Fibroblast of the conjunctiva (primary cell): Measurements from ENCODE around the gene PNKP.
A peak's percentile ranks its signal among the peaks of the same experiment; 100 is the strongest.

ENCODE experiments used
- DNase-seq: peaks from one replicate; pipeline ENCODE4 v3.0.0-alpha.2; 2010; ENCODE audit warnings: low read depth

The PNKP gene

DNA sequence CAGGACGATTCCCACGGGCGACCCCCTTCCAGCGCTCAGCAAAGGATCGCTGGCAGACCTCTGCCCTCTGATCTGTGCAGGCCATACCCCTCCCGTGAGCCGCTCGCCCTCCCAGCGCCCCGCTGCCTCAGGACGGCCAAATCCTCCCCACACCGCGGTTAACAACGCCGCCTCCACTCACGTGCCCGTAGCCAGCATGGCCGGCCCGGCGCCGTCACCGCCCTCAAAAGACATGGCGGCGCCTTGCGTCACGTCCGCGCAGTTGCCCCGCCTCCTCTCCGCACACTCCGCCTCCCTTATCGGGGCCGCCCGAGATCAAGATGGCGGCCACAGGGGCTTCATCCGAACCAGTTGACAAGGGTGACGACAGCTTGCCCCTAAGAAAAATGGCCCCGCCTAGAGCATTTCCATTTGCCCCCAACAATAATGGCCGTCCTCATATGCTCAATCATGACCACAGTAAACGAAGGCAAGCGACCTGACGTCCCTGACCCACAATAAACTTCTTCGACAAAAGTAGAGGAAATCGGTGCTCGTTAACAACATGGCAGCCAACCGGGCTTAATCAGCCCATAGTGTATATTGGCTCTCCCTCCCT, 9.1 kb upstream of the PNKP start:
- DNase-seq: peak; percentile 99

- DNase-seq: no peak
Observed at GRCh38 chr19:49875857-49876421, 8.6 kb upstream of the PNKP start.

- no peak for DNase-seq
Observed at GRCh38 chr19:49875177-49875576, 7.8 kb upstream of the PNKP start.

GRCh38 chr19:49874503-49875157, 7.3 kb upstream of the PNKP start:
- DNase-seq: no peak

GRCh38 chr19:49873834-49874233, 6.5 kb upstream of the PNKP start:
- no peak for DNase-seq

GRCh38 chr19:49873129-49873521, 5.7 kb upstream of the PNKP start:
- DNase-seq: no peak

- DNase-seq: no peak
Observed at GRCh38 chr19:49872245-49873128, 5.1 kb upstream of the PNKP start.

- no peak for DNase-seq
Observed at GRCh38 chr19:49871349-49871985, 4.1 kb upstream of the PNKP start.

- no peak for DNase-seq
Observed at GRCh38 chr19:49870309-49870901, 3.0 kb upstream of the PNKP start.

GRCh38 chr19:49869484-49870308, 2.3 kb upstream of the PNKP start:
- DNase-seq: peak; percentile 100

- no peak for DNase-seq
Observed at GRCh38 chr19:49869009-49869483, 1.7 kb upstream of the PNKP start.

- DNase-seq: no peak
Observed at GRCh38 chr19:49864890-49865289, 2.5 kb downstream of the PNKP start.

DNA sequence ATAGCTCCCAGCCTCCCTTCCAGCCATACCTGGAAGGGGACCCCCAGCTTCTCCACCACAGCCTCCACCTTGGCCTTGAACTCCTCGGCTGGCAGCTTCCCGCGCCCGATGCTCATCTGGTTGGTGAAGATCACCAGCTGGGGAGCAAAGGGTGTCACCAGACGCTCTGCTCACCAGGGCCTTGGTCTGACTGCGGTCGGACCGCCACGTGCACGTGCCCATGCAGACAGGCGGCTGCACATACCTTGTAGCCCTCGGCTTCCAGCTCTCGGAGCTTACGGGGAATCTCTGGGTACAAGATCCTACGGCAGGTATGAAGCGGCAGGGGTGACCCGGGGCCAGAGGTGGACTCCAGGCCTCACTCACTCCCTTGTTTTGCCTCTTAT, 3.4 kb downstream of the PNKP start:
- no peak for DNase-seq

GRCh38 chr19:49863254-49863934, 4.0 kb downstream of the PNKP start:
- no peak for DNase-seq

DNA sequence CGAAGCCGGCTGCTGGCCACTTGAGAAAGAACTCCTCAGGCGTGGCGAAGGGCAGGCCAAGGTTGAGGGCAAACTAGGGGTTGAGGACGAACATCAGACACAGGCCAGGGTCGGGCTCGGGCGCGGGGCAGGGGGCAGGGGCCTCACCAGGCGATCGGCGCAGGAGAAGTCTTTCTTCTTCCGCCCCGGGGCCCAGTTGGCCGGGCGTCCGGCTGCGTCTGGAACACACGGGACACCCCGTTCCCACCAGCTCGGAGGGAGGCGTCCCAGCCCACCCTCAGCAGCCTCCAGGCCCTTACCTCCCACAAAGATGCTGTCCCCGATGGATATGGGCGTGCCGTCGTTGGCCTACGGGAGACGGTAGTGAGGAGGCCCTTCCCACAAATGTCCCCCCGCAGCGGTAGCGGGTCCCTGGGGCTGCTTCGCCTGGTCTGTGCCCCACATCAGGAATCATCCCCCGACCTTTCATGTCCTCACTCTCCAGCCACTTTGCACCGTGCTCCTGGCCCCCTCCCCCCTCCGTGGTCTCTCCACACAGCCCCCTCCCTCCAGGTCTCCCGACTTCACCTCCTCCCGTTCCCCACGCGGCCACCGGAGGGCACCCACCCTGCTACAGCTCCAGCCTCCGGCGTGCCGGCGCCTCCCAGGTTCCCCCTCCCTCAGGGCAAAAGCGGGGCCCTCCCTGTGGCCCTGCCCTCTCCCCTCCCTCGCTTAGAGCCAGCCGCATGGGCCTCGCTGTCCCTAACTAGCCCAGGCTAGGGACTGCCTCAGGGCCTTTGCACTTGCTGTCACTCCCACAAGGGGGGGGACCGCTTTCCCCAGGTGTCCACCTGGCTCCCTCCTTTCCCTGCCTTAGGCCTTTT, 4.8 kb downstream of the PNKP start:
- DNase-seq: no peak

DNA sequence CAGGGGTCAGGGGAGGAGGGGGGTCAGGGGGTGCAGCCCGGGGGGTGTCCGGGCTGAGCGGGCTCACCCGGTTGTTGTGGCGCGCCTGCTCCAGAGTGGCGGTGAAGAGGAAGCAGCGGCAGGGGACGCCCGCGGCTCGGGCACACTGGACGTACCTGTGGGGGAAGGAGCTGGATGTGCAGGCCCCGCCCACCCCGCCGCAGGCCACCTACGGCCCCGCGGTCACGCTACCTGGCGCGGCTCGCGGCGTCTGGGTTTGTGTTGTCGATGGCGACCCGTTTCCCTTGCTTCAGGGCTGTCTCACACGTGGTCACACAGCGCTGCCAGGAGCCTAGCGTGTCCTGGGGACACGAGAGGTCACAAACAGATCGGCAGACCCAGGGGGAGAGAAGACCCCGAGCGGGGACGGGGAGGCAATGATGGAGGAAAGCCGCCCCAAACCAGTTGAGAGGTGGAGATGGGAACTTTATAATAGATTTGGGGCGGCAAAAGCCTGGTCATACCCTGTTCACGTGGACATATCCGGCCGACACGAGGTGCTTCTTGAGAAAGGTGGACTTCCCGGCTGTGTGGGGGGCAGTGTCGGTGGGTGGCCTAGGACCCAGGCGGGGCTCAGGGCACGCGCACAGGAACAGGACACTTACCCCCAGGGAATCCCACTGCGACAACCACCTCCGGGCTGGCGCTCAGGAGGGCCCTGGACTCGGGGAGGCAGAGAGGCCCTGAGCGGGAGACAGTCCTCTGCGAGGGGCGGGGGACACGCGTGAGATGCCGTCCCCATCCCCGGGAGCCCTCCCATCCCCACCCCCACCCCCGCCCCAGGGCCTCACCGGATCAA, 5.6 kb downstream of the PNKP start:
- DNase-seq: no peak

GRCh38 chr19:49861107-49861506, 6.3 kb downstream of the PNKP start:
- DNase-seq: peak; percentile 35

GRCh38 chr19:49860336-49861102, 6.9 kb downstream of the PNKP start:
- DNase-seq: no peak
